ENCODE results near the gene DFFB.

DFFB gene

DNA sequence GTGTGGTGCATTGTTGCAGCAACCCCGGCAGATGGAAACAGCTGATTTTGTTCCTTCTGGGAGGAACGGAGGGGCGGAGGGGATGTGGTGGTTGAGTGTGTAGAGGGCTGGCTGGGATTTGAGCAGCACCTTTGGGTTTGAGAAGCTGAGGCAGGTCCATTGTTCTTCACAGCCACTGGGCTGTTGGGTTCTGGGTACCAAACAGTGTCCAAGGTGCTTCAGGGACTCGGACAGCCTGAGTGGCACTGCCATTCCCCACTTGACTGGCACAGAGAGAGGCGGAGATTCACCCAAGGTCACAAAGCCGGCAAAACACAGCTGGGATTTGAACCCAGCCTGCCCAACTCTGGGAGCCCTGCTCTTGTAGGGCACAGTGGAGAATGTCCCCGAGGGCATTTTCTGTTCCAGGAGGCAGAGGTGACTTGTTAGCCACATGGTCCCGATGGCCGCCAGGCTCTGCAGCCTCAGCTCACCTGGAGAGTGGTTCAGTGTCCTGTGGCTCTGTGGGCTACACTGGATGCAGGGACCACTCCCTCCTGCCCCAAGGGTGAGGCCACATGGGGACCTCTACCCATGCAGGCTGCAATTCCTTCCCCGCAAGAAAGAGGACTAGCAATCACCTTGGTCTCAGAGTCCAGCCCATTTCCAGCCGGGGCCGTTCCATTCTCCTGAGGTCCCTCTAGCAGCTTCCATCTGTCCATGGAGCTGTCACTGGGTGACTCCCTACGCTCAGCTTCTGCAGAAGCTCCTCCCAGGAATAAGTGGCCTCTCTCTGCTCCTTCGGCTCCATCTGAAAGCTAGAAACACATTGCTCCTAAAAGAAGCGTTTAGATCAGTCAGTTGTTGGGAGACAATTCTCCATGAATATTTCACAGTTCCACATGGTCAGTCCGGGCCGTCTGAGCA lies 74.0 kb downstream of the DFFB start:
- no peak for DNase-seq

DNA sequence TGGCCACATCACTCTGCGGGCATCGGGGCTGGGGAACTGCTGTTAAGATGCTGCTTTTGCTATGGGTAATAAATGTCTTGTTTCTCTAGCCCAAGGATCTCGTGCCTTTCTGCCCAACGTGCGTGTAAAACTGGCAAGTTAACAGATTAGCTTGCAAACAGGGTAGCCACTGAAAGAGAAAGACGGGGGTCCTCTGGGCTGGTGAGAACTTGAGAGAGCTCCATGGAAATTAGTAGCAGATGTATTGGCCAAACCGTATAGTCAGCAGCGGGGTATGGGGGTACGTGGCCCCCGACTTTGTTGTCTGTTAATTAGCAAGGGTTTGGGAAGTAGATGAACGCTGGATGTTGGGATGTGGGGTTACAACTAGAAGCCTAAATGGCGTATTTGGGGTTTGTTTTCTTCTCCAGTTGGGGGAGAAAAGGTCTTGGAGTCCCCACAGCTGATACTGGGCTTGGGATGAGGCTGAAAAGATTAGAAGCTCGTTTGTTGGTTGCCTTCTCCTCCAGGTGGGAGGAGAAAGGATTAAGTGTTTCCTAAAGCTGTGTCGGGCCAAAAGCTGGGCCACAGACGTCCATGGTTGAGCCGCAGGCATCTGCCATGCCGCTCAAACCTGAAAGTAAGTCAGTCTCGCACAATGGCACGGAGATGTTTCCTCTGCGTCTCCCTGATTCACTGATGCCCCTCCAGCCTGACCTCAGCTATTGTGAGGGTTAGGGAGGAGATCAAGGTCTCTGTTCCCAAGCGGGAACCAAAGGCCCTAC lies 75.1 kb downstream of the DFFB start:
- DNase-seq: no peak
